HepG2 (cell line): ENCODE results near the gene NTN3. TPM values are rescaled to one million over a fixed set of nuclear protein-coding genes. Genes with fewer than 3 reads are reported as not detected.

Experiments
- CEBPZ ChIP-seq: IDR thresholded peaks from 2 replicates; pipeline ENCODE4 v1.6.1; 2012; ENCODE audit warnings: low read length, improper control_type of control experiment
- DNMT3B ChIP-seq: conservative IDR thresholded peaks from 2 replicates; pipeline ENCODE4 v1.6.1; 2016; ENCODE audit warnings: missing biosample characterization, control low read depth
- HHEX ChIP-seq: IDR thresholded peaks from 2 replicates; pipeline ENCODE4 v1.6.1; 2016; ENCODE audit warnings: control low read depth
- PAXIP1 ChIP-seq: sonication (generic); formaldehyde crosslinking; conservative IDR thresholded peaks from 2 replicates; pipeline ENCODE4 v1.4.0; 2020; ENCODE audit warnings: mild to moderate bottlenecking, missing genetic modification reagents, moderate library complexity
- RXRB ChIP-seq: IDR thresholded peaks from 2 replicates; pipeline ENCODE4 v1.6.1; 2016; ENCODE audit warnings: borderline replicate concordance, missing genetic modification reagents, missing compliant biosample characterization
- TRIM24 ChIP-seq: sonication (generic); formaldehyde crosslinking; IDR thresholded peaks from 2 replicates; pipeline ENCODE4 v1.8.0; 2022; ENCODE audit warnings: mild to moderate bottlenecking, missing genetic modification reagents
- ZC3H13 ChIP-seq: sonication (generic); formaldehyde crosslinking; IDR thresholded peaks from 2 replicates; pipeline ENCODE4 v1.8.1; 2023; ENCODE audit warnings: mild to moderate bottlenecking, missing genetic modification reagents, moderate library complexity
- ZKSCAN5 ChIP-seq: sonication (generic); formaldehyde crosslinking; IDR thresholded peaks from 2 replicates; pipeline ENCODE4 v1.5.1; 2020; ENCODE audit warnings: mild to moderate bottlenecking, missing genetic modification reagents
- ZNF383 ChIP-seq: sonication (generic); formaldehyde crosslinking; IDR thresholded peaks from 2 replicates; pipeline ENCODE4 v1.4.0; 2020; ENCODE audit warnings: missing genetic modification reagents, mild to moderate bottlenecking, borderline replicate concordance
- ZNF598 ChIP-seq: sonication (generic); formaldehyde crosslinking; IDR thresholded peaks from 2 replicates; pipeline ENCODE4 v1.5.1; 2020; ENCODE audit warnings: mild to moderate bottlenecking, missing genetic modification reagents, borderline replicate concordance
- polyA plus RNA-seq, 8 experiments: library from polyadenylated mRNA; depleted of rRNA in 3 of 8; stranded (reverse) in 7 of 8; unstranded in 1 of 8; fragments of >200 nt; fragmentation: Illumina TruSeq in 4 of 8; extraction: Trizol in 4 of 8; gene quantifications; 2 replicates each; pipeline versions ENCODE4 v1.2.1 to v1.2.3, GENCODE V29; 2011 to 2016; ENCODE audit warnings: low read depth in 4 of 8, missing spikeins in 1 of 8, mixed read lengths in 1 of 8; ENCODE audit not compliant: insufficient read depth in 1 of 8
- total RNA-seq, 5 experiments: library from RNA; depleted of rRNA; stranded (reverse); fragments of >200 nt; fragmentation: Illumina TruSeq; extraction: Trizol; gene quantifications; 2 replicates each; pipeline ENCODE4 v1.2.3, GENCODE V29; 2016; ENCODE audit warnings: low read depth in 1 of 5
- TF ChIP-seq, protein P1 (sequence below): sonication (generic); formaldehyde crosslinking; IDR thresholded peaks from 2 replicates; pipeline ENCODE4 v1.4.0; 2020; ENCODE audit warnings: missing genetic modification reagents, mild to moderate bottlenecking, borderline replicate concordance
- TF ChIP-seq, protein P2 (sequence below): sonication (generic); formaldehyde crosslinking; IDR thresholded peaks from one replicate; pipeline ENCODE4 v1.5.1; 2020; ENCODE audit warnings: mild to moderate bottlenecking, missing genetic modification reagents; ENCODE audit errors: not compliant biosample characterization

The NTN3 gene
- total and polyA plus RNA-seq, 2 of the 13 experiments (the other 11 are each of a cell fraction or from before 2014, with no cell fraction given), result 0.09 to 0.20 TPM

GRCh38 chr16:2520097-2520783, 49.1 kb downstream of the NTN3 start, which contains the start of gene AMDHD2 (continued):
- no peak for TF ChIP-seq PAXIP1 (CRISPR knock-in tag)
- no peak for TF ChIP-seq ZNF383
- peak; percentile 92 for TF ChIP-seq ZC3H13 (CRISPR knock-in tag)
- TF ChIP-seq HHEX (CRISPR knock-in tag), result no peak
- no peak for TF ChIP-seq CEBPZ
- TF ChIP-seq, protein P1, sequence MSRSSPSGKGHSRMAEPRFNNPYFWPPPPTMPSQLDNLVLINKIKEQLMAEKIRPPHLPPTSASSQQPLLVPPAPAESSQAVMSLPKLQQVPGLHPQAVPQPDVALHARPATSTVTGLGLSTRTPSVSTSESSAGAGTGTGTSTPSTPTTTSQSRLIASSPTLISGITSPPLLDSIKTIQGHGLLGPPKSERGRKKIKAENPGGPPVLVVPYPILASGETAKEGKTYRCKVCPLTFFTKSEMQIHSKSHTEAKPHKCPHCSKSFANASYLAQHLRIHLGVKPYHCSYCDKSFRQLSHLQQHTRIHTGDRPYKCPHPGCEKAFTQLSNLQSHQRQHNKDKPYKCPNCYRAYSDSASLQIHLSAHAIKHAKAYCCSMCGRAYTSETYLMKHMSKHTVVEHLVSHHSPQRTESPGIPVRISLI, result no peak
- no peak for TF ChIP-seq ZNF598
- TF ChIP-seq RXRB, result peak; percentile 20; the same call in 1 of the 2 replicates
- TF ChIP-seq DNMT3B, result no peak
- no peak for TF ChIP-seq TRIM24
- TF ChIP-seq, protein P2, sequence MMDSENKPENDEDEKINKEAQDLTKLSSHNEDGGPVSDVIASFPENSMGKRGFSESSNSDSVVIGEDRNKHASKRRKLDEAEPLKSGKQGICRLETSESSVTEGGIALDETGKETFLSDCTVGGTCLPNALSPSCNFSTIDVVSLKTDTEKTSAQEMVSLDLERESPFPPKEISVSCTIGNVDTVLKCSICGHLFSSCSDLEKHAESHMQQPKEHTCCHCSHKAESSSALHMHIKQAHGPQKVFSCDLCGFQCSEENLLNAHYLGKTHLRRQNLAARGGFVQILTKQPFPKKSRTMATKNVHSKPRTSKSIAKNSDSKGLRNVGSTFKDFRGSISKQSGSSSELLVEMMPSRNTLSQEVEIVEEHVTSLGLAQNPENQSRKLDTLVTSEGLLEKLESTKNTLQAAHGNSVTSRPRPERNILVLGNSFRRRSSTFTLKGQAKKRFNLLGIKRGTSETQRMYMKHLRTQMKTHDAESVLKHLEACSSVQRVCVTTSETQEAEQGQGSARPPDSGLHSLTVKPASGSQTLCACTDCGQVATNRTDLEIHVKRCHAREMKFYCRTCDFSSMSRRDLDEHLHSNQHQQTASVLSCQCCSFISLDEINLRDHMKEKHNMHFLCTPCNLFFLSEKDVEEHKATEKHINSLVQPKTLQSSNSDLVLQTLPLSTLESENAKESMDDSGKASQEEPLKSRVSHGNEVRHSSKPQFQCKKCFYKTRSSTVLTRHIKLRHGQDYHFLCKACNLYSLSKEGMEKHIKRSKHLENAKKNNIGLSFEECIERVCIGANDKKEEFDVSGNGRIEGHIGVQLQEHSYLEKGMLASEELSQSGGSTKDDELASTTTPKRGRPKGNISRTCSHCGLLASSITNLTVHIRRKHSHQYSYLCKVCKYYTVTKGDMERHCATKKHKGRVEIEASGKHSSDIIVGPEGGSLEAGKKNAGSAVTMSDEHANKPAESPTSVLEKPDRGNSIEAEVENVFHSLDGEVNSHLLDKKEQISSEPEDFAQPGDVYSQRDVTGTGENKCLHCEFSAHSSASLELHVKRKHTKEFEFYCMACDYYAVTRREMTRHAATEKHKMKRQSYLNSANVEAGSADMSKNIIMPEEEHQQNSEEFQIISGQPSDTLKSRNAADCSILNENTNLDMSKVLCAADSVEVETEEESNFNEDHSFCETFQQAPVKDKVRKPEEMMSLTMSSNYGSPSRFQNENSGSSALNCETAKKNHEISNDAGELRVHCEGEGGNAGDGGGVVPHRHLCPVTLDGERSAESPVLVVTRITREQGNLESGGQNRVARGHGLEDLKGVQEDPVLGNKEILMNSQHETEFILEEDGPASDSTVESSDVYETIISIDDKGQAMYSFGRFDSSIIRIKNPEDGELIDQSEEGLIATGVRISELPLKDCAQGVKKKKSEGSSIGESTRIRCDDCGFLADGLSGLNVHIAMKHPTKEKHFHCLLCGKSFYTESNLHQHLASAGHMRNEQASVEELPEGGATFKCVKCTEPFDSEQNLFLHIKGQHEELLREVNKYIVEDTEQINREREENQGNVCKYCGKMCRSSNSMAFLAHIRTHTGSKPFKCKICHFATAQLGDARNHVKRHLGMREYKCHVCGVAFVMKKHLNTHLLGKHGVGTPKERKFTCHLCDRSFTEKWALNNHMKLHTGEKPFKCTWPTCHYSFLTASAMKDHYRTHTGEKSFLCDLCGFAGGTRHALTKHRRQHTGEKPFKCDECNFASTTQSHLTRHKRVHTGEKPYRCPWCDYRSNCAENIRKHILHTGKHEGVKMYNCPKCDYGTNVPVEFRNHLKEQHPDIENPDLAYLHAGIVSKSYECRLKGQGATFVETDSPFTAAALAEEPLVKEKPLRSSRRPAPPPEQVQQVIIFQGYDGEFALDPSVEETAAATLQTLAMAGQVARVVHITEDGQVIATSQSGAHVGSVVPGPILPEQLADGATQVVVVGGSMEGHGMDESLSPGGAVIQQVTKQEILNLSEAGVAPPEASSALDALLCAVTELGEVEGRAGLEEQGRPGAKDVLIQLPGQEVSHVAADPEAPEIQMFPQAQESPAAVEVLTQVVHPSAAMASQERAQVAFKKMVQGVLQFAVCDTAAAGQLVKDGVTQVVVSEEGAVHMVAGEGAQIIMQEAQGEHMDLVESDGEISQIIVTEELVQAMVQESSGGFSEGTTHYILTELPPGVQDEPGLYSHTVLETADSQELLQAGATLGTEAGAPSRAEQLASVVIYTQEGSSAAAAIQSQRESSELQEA (CRISPR knock-in tag), result no peak
- TF ChIP-seq ZKSCAN5, result no peak
